HepG2 (cell line): Measurements from ENCODE around the gene SPATC1L. TPM values are rescaled to one million over a fixed set of nuclear protein-coding genes. Genes with fewer than 3 reads are reported as not detected.
"Not testable (repeated sequence)": the region's sequence is repeated elsewhere in the genome, so short reads cannot be mapped to it uniquely, and the experiment has no call there.

Experiments
- ATAC-seq: fragments of 200-7000 bp; cut with Tn5 transposase; 3 replicates; pipeline ENCODE4 v1.9.1; 2020; ENCODE audit warnings: mild to moderate bottlenecking, moderate library complexity
- BruUV-seq: library from RNA; stranded (reverse); fragments of 400-500 nt; replicated peaks from 2 replicates; lab custom pipeline; 2021; lab: Mats Ljungman, UMichigan
- CTCF ChIA-PET: fragments of 300-600 bp; formaldehyde crosslinking; extraction: SDS; loops from one replicate; lab custom pipeline; 2021; ENCODE audit warnings: low total read pairs, inconsistent platforms, low intra/inter-chr PET ratio; lab: Yijun Ruan, JAX
- POLR2A ChIA-PET: fragments of 350-600 bp; sonication (Branson Sonifier 250); formaldehyde crosslinking; loops from one replicate; lab custom pipeline; 2020; ENCODE audit warnings: antibody characterized with exemption, inconsistent platforms; lab: Yijun Ruan, JAX
- DNase-seq: peaks from one replicate; pipeline ENCODE4 v3.0.0-alpha.2; 2015; ENCODE audit warnings: low spot score
- FAIRE-seq: peaks from 3 replicates; lab custom pipeline; 2011; peaks lifted over from hg19 to GRCh38; lab: Jason Lieb, UNC
- H2AFZ ChIP-seq: one replicate; pipeline ENCODE4 v1.6.1; 2011; ENCODE audit warnings: low read length, inconsistent platforms
- H3K27ac ChIP-seq: fragments of 300-600 bp; 3 replicates; pipeline ENCODE4 v1.8.0; 2011; ENCODE audit warnings: mixed run types, mild to moderate bottlenecking, mixed read lengths, low read length, inconsistent platforms; ENCODE audit not compliant: insufficient read depth; ENCODE audit errors: extremely low read length
- H3K27me3 ChIP-seq, 2 experiments: fragments of 200-600 bp in 1 of 2; 2 replicates in 1 of 2; 3 replicates in 1 of 2; pipeline versions ENCODE4 v1.6.0 to v1.8.0; 2011; ENCODE audit warnings: low read length in 2 of 2, mild to moderate bottlenecking in 2 of 2, moderate library complexity in 2 of 2, inconsistent platforms in 1 of 2; ENCODE audit not compliant: insufficient read depth in 2 of 2, control insufficient read depth in 1 of 2
- H3K36me3 ChIP-seq, 2 experiments: fragments of 200-600 bp in 1 of 2; replicated peaks in 1 of 2; 2 replicates in 1 of 2; 3 replicates in 1 of 2; pipeline versions ENCODE4 v1.5.1 to v1.8.0; 2011; ENCODE audit warnings: low read length in 2 of 2, inconsistent platforms in 1 of 2; ENCODE audit not compliant: insufficient read depth in 2 of 2, control insufficient read depth in 1 of 2
- H3K4me1 ChIP-seq: 2 replicates; pipeline ENCODE4 v1.5.1; 2012; ENCODE audit warnings: low read length, inconsistent platforms; ENCODE audit not compliant: insufficient read depth
- H3K4me2 ChIP-seq: 2 replicates; pipeline ENCODE4 v1.6.0; 2011; ENCODE audit warnings: low read depth, low read length, inconsistent platforms
- H3K4me3 ChIP-seq, 3 experiments: fragments of 200-600 bp in 1 of 3; sonication (generic), shearing (Covaris generic) in 1 of 3; replicated peaks in 1 of 3; 2 replicates each; pipeline ENCODE4 v1.5.1; 2011 to 2016; ENCODE audit warnings: low read length in 3 of 3, inconsistent platforms in 2 of 3, low read depth in 2 of 3, mild to moderate bottlenecking in 2 of 3, control low read depth in 1 of 3, mixed read lengths in 1 of 3; ENCODE audit not compliant: insufficient read depth in 1 of 3
- H3K79me2 ChIP-seq: one replicate; pipeline ENCODE4 v1.6.1; 2011; ENCODE audit warnings: low read length, inconsistent platforms; ENCODE audit not compliant: insufficient read depth
- H3K9ac ChIP-seq: 2 replicates; pipeline ENCODE4 v1.6.0; 2011; ENCODE audit warnings: mild to moderate bottlenecking, low read depth, low read length, inconsistent platforms; ENCODE audit not compliant: insufficient read depth
- H3K9me3 ChIP-seq: 2 replicates; pipeline ENCODE4 v1.5.1; 2012; ENCODE audit warnings: mild to moderate bottlenecking, low read length
- H4K20me1 ChIP-seq: 2 replicates; pipeline ENCODE4 v1.6.0; 2011; ENCODE audit warnings: inconsistent platforms, mild to moderate bottlenecking, low read length, moderate library complexity; ENCODE audit not compliant: insufficient read depth
- FOXO4 ChIP-seq: sonication (generic); formaldehyde crosslinking; conservative IDR thresholded peaks from 2 replicates; pipeline ENCODE4 v1.8.1; 2023; ENCODE audit warnings: missing genetic modification reagents
- KDM2A ChIP-seq: sonication (generic); formaldehyde crosslinking; IDR thresholded peaks from 2 replicates; pipeline ENCODE4 v1.4.0; 2020; ENCODE audit warnings: low read depth, missing genetic modification reagents, borderline replicate concordance
- LCORL ChIP-seq, 2 experiments: fragments of 450-650 bp in 1 of 2; sonication (generic) in 1 of 2; formaldehyde crosslinking in 1 of 2; IDR thresholded peaks; 2 replicates each; pipeline versions ENCODE4 v1.5.0 to v1.6.1; 2017 to 2020; ENCODE audit warnings: antibody characterized with exemption in 1 of 2, missing genetic modification reagents in 1 of 2
- PRPF4 ChIP-seq: fragments of 200-400 bp; formaldehyde crosslinking; IDR thresholded peaks from 2 replicates; pipeline ENCODE4 v1.6.1; 2016; ENCODE audit warnings: low read length, low read depth; ENCODE audit not compliant: poor library complexity, severe bottlenecking
- RAD21 ChIP-seq: fragments of 450-650 bp; formaldehyde crosslinking; IDR thresholded peaks from 2 replicates; pipeline ENCODE4 v1.5.0; 2020; ENCODE audit warnings: mild to moderate bottlenecking
- STAG1 ChIP-seq: sonication (generic); formaldehyde crosslinking; IDR thresholded peaks from 2 replicates; pipeline ENCODE4 v1.4.0; 2020; ENCODE audit warnings: missing genetic modification reagents
- XRCC5 ChIP-seq: fragments of 200-400 bp; formaldehyde crosslinking; optimal IDR thresholded peaks from 2 replicates; pipeline ENCODE3; 2017; ENCODE audit warnings: mild to moderate bottlenecking, low read length
- ZBTB33 ChIP-seq: sonication (generic); formaldehyde crosslinking; IDR thresholded peaks from 2 replicates; pipeline ENCODE4 v1.4.0; 2020; ENCODE audit warnings: missing genetic modification reagents
- ZFX ChIP-seq: sonication (generic); formaldehyde crosslinking; IDR thresholded peaks from 2 replicates; pipeline ENCODE4 v1.4.0; 2020; ENCODE audit warnings: mild to moderate bottlenecking, low read depth, missing genetic modification reagents, moderate library complexity
- ZFY ChIP-seq: sonication (generic); formaldehyde crosslinking; IDR thresholded peaks from 2 replicates; pipeline ENCODE4 v1.4.0; 2020; ENCODE audit warnings: missing genetic modification reagents
- ZNF280D ChIP-seq: sonication (generic); formaldehyde crosslinking; IDR thresholded peaks from 2 replicates; pipeline ENCODE4 v1.5.1; 2020; ENCODE audit warnings: mild to moderate bottlenecking, missing genetic modification reagents
- ZNF687 ChIP-seq: sonication (generic); formaldehyde crosslinking; IDR thresholded peaks from 2 replicates; pipeline ENCODE4 v1.5.1; 2020; ENCODE audit warnings: mild to moderate bottlenecking, missing genetic modification reagents, moderate library complexity
- WGBS: methylation state at CpG from one replicate; pipeline ENCODE4 v1.1.6; 2017; ENCODE audit warnings: low lambda C conversion rate; 5-methylcytosine and 5-hydroxymethylcytosine counted together
- in situ Hi-C: cut with HindIII; loops from 2 replicates; pipeline ENCODE4 v1.10.0; 2017; ENCODE audit warnings: low pct_unique_long_range_greater_than_20kb; ENCODE audit not compliant: extremely low pct_ligation_motif_present
- intact Hi-C: fragments of 100-400 bp; cut with micrococcal nuclease; formaldehyde crosslinking; loops from one replicate; pipeline ENCODE4 v1.10.0; 2022; ENCODE audit not compliant: unreplicated experiment
- polyA plus RNA-seq, 8 experiments: library from polyadenylated mRNA; depleted of rRNA in 3 of 8; stranded (reverse) in 7 of 8; unstranded in 1 of 8; fragments of >200 nt; fragmentation: Illumina TruSeq in 4 of 8; extraction: Trizol in 4 of 8; gene quantifications; 2 replicates each; pipeline versions ENCODE4 v1.2.1 to v1.2.3, GENCODE V29; 2011 to 2016; ENCODE audit warnings: low read depth in 4 of 8, missing spikeins in 1 of 8, mixed read lengths in 1 of 8; ENCODE audit not compliant: insufficient read depth in 1 of 8
- total RNA-seq, 5 experiments: library from RNA; depleted of rRNA; stranded (reverse); fragments of >200 nt; fragmentation: Illumina TruSeq; extraction: Trizol; gene quantifications; 2 replicates each; pipeline ENCODE4 v1.2.3, GENCODE V29; 2016; ENCODE audit warnings: low read depth in 1 of 5

The SPATC1L gene
- total and polyA plus RNA-seq, 2 of the 13 experiments (the other 11 are each of a cell fraction or from before 2014, with no cell fraction given), result 1.4 to 3.3 TPM

GRCh38 chr21:46147429-46147828, 36.8 kb downstream of the SPATC1L start:
- H4K20me1 ChIP-seq; H3K79me2 ChIP-seq; POLR2A ChIA-PET; H3K27ac ChIP-seq; H2AFZ ChIP-seq; H3K9me3 ChIP-seq; BruUV-seq; H3K4me2 ChIP-seq; H3K4me3 ChIP-seq; H3K27me3 ChIP-seq; H3K9ac ChIP-seq; in situ Hi-C loops; TF ChIP-seq LCORL (IDR thresholded peaks at IDR 0.05): not testable (repeated sequence)
- WGBS, result 87% methylated on average over 12 of the region's 12 CpGs
- H3K4me1 ChIP-seq, result peaks cover 54% of the 10 kb centered on the region
- FAIRE-seq (peak; percentile 64), DNase-seq (peak; percentile 50), ATAC-seq (peak; percentile 59)
- intact Hi-C loops, result loop anchor here (5.0 kb wide), 2 partner anchors 175 kb away; partner anchors contain the start of genes C21orf58 and PCNT
- CTCF ChIA-PET, result interaction anchor here (0.7 to 0.8 kb wide), 2 partner anchors 138 to 179 kb away, joined by 3 to 5 read pairs; partner anchors contain the start of genes MCM3AP and YBEY
- H3K36me3 ChIP-seq, result peaks cover 6 to 28% of the 10 kb centered on the region in 2 experiments; a peak in 4 of 5 replicates
- 0 out of 2 replicates have a peak, but pooled peaks have one; percentile 31 for TF ChIP-seq ZNF280D (CRISPR knock-in tag)
- peak; percentile 5 for TF ChIP-seq PRPF4
- peak; percentile 82 for TF ChIP-seq ZBTB33 (CRISPR knock-in tag)
- TF ChIP-seq ZFX, result peak; percentile 68
- peak; percentile 41 for TF ChIP-seq XRCC5
- peak; percentile 68; the same call in 1 of the 2 replicates for TF ChIP-seq RAD21 (CRISPR knock-in tag)
- TF ChIP-seq FOXO4 (CRISPR knock-in tag), result 0 out of 2 replicates have a peak, but pooled peaks have one; percentile 63
- TF ChIP-seq ZFY, result peak; percentile 57
- TF ChIP-seq ZNF687 (CRISPR knock-in tag), result peak; percentile 53
- TF ChIP-seq STAG1 (CRISPR knock-in tag), result peak; percentile 78
- TF ChIP-seq KDM2A (CRISPR knock-in tag), result peak; percentile 28; the same call in 1 of the 2 replicates
- 0 out of 2 replicates have a peak, but pooled peaks have one; percentile 18 for TF ChIP-seq LCORL (CRISPR knock-in tag; IDR thresholded peaks at IDR 0.05)
